Liver (tissue), 9 donors: ENCODE data around the gene ARL9. TPM values are rescaled to one million over a fixed set of nuclear protein-coding genes. Genes with fewer than 3 reads are reported as not detected.

Experiments
- DNase-seq: peaks from one replicate; pipeline ENCODE4 v3.0.0-alpha.2; 2017; ENCODE audit warnings: low spot score
- H3K27ac ChIP-seq, 2 donors: one replicate each; pipeline ENCODE4 v1.7.0; 2013; ENCODE audit warnings: inconsistent platforms in 2 of 2, low read length in 2 of 2, control low read depth in 1 of 2, low read depth in 1 of 2, mild to moderate bottlenecking in 1 of 2
- H3K27me3 ChIP-seq, 4 donors: one replicate each; pipeline versions ENCODE4 v1.6.1 to v1.7.0; 2013; ENCODE audit warnings: low read length in 3 of 4, inconsistent platforms in 1 of 4, mild to moderate bottlenecking in 1 of 4, moderate library complexity in 1 of 4; ENCODE audit not compliant: control insufficient read depth in 4 of 4, insufficient read depth in 4 of 4
- H3K36me3 ChIP-seq, 4 donors: one replicate each; pipeline versions ENCODE4 v1.6.1 to v1.7.0; 2013; ENCODE audit warnings: low read length in 3 of 4, mild to moderate bottlenecking in 3 of 4, low read depth in 1 of 4, moderate library complexity in 1 of 4; ENCODE audit not compliant: control insufficient read depth in 4 of 4, insufficient read depth in 3 of 4
- H3K4me1 ChIP-seq, 4 donors: one replicate each; pipeline versions ENCODE4 v1.6.1 to v1.7.0; 2013; ENCODE audit warnings: low read length in 3 of 4, mild to moderate bottlenecking in 3 of 4, moderate library complexity in 1 of 4; ENCODE audit not compliant: control insufficient read depth in 4 of 4, insufficient read depth in 4 of 4
- H3K4me3 ChIP-seq, 3 donors: one replicate each; pipeline versions ENCODE4 v1.6.1 to v1.7.0; 2013; ENCODE audit warnings: low read length in 3 of 3, control low read depth in 1 of 3, low read depth in 1 of 3, mild to moderate bottlenecking in 1 of 3
- H3K9ac ChIP-seq, 2 donors: one replicate each; pipeline ENCODE4 v1.7.0; 2013; ENCODE audit warnings: low read length in 2 of 2, mild to moderate bottlenecking in 2 of 2, moderate library complexity in 2 of 2, control low read depth in 1 of 2, low read depth in 1 of 2
- H3K9me3 ChIP-seq, 4 donors: one replicate each; pipeline versions ENCODE4 v1.6.1 to v1.7.0; 2013; ENCODE audit warnings: low read length in 3 of 4; ENCODE audit not compliant: control insufficient read depth in 4 of 4
- EGR1 ChIP-seq, 2 donors: IDR thresholded peaks; 2 replicates each; pipeline ENCODE4 v1.6.1; 2016 to 2018; ENCODE audit warnings: antibody characterized with exemption in 2 of 2, low read depth in 2 of 2
- FOXA1 ChIP-seq: IDR thresholded peaks from 2 replicates; pipeline ENCODE4 v1.6.1; 2016; ENCODE audit warnings: antibody characterized with exemption
- FOXA2 ChIP-seq: IDR thresholded peaks from 2 replicates; pipeline ENCODE4 v1.6.1; 2016; ENCODE audit warnings: antibody characterized with exemption
- JUND ChIP-seq, 2 donors: IDR thresholded peaks; 2 replicates each; pipeline ENCODE4 v1.6.1; 2016; ENCODE audit warnings: antibody characterized with exemption in 2 of 2
- RAD21 ChIP-seq, 2 donors: IDR thresholded peaks; 2 replicates each; pipeline ENCODE4 v1.6.1; 2016; ENCODE audit warnings: antibody characterized with exemption in 2 of 2, mild to moderate bottlenecking in 2 of 2
- WGBS: extraction: QIAGEN DNeasy Blood & Tissue Kit; methylation state at CpG from one replicate; pipeline ENCODE4 v1.1.7; 2013; 5-methylcytosine and 5-hydroxymethylcytosine counted together
- polyA plus RNA-seq, 2 donors: library from polyadenylated mRNA; stranded (reverse) in 1 of 2; unstranded in 1 of 2; fragments of 200-250 nt in 1 of 2; fragments of >200 nt in 1 of 2; fragmentation: Nextera tagmentation in 1 of 2; extraction: Ambion mirVana in 1 of 2; gene quantifications; one replicate each; pipeline versions ENCODE4 v1.2.1 to v1.2.3, GENCODE V29; 2013 to 2015
- total RNA-seq, 2 donors: library from RNA; depleted of rRNA; stranded (reverse); fragments of >200 nt; gene quantifications; one replicate each; pipeline ENCODE4 v1.2.3, GENCODE V29; 2014
- TF ChIP-seq, protein P1 (sequence below): IDR thresholded peaks from 2 replicates; pipeline ENCODE4 v1.6.1; 2016; ENCODE audit warnings: antibody characterized with exemption
- TF ChIP-seq, protein P2 (sequence below): fragments of 150-350 bp; IDR thresholded peaks from 2 replicates; pipeline ENCODE4 v1.5.1; 2017; ENCODE audit warnings: improper control_type of control experiment, low read depth, low read length; ENCODE audit not compliant: missing input control
- TF ChIP-seq, protein P3 (sequence below): IDR thresholded peaks from 2 replicates; pipeline ENCODE4 v1.6.1; 2016; ENCODE audit warnings: antibody characterized with exemption
- TF ChIP-seq, protein P4 (sequence below): IDR thresholded peaks from 2 replicates; pipeline ENCODE4 v1.6.1; 2016; ENCODE audit warnings: antibody characterized with exemption, mild to moderate bottlenecking
- donor health status: healthy.
- donor health status: healthy.
- donor health status: healthy.
- donor health status: healthy.
- donor health status: healthy.

Gene ARL9
- total and polyA plus RNA-seq, 4 donors = 0.08 to 0.61 (median 0.10) TPM; not detected in 1

DNA sequence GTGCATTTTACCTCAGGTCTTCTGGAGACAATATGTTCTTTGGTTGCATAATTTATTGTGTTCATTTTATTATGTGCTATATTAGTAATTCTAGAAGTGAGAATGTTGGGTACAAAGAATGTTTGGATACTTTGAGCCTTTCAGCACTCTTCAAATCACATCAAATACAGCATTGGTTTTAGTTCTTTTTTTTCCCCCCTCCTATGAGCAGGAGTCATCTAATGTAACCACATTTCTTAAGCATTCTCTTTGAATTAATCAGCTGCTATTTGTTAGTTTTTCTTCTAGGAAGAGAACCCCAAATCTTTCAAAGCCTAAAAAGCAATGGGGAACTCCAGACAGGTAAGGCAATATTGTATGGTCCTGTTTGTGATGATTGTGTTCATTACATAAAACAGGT, 46.7 kb downstream of the ARL9 start:
- Histone ChIP-seq H3K9ac (no peak overlapping the region), H3K36me3 (no peaks in the 10 kb centered on the region), H3K4me3 (no peak overlapping the region), H3K9me3 (no peaks in the 10 kb centered on the region), H3K27me3 (peaks cover 0 to 4% (median 0%) of the 10 kb centered on the region in 4 donors), H3K4me1 (no peaks in the 10 kb centered on the region), H3K27ac (no peak overlapping the region)
- TF ChIP-seq FOXA1 = no peak
- TF ChIP-seq, protein P1, sequence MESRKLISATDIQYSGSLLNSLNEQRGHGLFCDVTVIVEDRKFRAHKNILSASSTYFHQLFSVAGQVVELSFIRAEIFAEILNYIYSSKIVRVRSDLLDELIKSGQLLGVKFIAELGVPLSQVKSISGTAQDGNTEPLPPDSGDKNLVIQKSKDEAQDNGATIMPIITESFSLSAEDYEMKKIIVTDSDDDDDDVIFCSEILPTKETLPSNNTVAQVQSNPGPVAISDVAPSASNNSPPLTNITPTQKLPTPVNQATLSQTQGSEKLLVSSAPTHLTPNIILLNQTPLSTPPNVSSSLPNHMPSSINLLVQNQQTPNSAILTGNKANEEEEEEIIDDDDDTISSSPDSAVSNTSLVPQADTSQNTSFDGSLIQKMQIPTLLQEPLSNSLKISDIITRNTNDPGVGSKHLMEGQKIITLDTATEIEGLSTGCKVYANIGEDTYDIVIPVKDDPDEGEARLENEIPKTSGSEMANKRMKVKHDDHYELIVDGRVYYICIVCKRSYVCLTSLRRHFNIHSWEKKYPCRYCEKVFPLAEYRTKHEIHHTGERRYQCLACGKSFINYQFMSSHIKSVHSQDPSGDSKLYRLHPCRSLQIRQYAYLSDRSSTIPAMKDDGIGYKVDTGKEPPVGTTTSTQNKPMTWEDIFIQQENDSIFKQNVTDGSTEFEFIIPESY = no peak
- TF ChIP-seq, protein P2, sequence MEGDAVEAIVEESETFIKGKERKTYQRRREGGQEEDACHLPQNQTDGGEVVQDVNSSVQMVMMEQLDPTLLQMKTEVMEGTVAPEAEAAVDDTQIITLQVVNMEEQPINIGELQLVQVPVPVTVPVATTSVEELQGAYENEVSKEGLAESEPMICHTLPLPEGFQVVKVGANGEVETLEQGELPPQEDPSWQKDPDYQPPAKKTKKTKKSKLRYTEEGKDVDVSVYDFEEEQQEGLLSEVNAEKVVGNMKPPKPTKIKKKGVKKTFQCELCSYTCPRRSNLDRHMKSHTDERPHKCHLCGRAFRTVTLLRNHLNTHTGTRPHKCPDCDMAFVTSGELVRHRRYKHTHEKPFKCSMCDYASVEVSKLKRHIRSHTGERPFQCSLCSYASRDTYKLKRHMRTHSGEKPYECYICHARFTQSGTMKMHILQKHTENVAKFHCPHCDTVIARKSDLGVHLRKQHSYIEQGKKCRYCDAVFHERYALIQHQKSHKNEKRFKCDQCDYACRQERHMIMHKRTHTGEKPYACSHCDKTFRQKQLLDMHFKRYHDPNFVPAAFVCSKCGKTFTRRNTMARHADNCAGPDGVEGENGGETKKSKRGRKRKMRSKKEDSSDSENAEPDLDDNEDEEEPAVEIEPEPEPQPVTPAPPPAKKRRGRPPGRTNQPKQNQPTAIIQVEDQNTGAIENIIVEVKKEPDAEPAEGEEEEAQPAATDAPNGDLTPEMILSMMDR = no peak
- TF ChIP-seq JUND (IDR thresholded peaks at IDR 0.05) = no peak
- TF ChIP-seq RAD21 (IDR thresholded peaks at IDR 0.05) = no peak
- TF ChIP-seq, protein P3, sequence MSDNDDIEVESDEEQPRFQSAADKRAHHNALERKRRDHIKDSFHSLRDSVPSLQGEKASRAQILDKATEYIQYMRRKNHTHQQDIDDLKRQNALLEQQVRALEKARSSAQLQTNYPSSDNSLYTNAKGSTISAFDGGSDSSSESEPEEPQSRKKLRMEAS = no peak
- TF ChIP-seq, protein P4, sequence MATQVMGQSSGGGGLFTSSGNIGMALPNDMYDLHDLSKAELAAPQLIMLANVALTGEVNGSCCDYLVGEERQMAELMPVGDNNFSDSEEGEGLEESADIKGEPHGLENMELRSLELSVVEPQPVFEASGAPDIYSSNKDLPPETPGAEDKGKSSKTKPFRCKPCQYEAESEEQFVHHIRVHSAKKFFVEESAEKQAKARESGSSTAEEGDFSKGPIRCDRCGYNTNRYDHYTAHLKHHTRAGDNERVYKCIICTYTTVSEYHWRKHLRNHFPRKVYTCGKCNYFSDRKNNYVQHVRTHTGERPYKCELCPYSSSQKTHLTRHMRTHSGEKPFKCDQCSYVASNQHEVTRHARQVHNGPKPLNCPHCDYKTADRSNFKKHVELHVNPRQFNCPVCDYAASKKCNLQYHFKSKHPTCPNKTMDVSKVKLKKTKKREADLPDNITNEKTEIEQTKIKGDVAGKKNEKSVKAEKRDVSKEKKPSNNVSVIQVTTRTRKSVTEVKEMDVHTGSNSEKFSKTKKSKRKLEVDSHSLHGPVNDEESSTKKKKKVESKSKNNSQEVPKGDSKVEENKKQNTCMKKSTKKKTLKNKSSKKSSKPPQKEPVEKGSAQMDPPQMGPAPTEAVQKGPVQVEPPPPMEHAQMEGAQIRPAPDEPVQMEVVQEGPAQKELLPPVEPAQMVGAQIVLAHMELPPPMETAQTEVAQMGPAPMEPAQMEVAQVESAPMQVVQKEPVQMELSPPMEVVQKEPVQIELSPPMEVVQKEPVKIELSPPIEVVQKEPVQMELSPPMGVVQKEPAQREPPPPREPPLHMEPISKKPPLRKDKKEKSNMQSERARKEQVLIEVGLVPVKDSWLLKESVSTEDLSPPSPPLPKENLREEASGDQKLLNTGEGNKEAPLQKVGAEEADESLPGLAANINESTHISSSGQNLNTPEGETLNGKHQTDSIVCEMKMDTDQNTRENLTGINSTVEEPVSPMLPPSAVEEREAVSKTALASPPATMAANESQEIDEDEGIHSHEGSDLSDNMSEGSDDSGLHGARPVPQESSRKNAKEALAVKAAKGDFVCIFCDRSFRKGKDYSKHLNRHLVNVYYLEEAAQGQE = no peak
- no peak for DNase-seq

DNA sequence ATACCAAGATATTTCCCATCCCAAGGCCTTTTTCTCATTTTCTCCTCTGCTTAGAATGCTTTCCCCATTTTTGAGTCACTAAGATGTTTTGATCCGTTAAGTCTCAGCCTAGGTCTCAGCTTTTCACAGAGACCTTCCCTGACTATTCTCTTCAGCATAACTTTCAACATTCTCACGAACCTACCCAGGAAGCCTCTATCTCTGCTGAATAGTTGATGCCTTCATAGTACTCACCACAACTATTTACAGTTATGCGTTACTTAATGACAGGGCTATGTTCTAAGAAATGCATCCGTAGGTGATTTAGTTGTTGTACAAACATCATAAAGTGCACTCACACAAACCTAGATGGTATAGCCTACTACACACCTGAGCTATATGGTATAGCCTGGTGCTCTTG, 64.5 kb downstream of the ARL9 start:
- peaks cover 0 to 3% (median 0%) of the 10 kb centered on the region in 4 donors for H3K27me3 ChIP-seq
- no peak overlapping the region for H3K27ac ChIP-seq
- DNase-seq = no peak
- WGBS = 81% methylated on average over 4 of the region's 4 CpGs
- H3K4me1 ChIP-seq = no peaks in the 10 kb centered on the region
- no peak overlapping the region for H3K9ac ChIP-seq
- TF ChIP-seq RAD21 (IDR thresholded peaks at IDR 0.05) (no peak), EGR1 (IDR thresholded peaks at IDR 0.05; ENCODE audit: low read depth in 2 of 2) (no peak), FOXA2 (no peak)
- H3K4me3 ChIP-seq = no peak overlapping the region
- H3K36me3 ChIP-seq = no peaks in the 10 kb centered on the region
- no peaks in the 10 kb centered on the region for H3K9me3 ChIP-seq

Other genes starting within 250 kb of the ARL9 start
- gene AASDH, start 118.3 kb upstream of the ARL9 start, total RNA-seq = 10 to 100 TPM in 1 of 2 donors, 1 to 10 TPM in 1; 8.0 to 10.2 TPM
- 10 to 100 TPM in 1 of 2 donors, 1 to 10 TPM in 1; 2.7 to 13.3 TPM for gene AASDH, start 118.3 kb upstream of the ARL9 start, polyA plus RNA-seq
- gene PPAT, start 70.2 kb upstream of the ARL9 start, total RNA-seq = 10 to 100 TPM in 1 of 2 donors, 1 to 10 TPM in 1; 7.6 to 11.0 TPM
- gene PPAT, start 70.2 kb upstream of the ARL9 start, polyA plus RNA-seq = 1 to 10 TPM; 3.7 TPM
- 10 to 100 TPM; 34.5 to 50.4 TPM for gene PAICS, start 69.5 kb upstream of the ARL9 start, total RNA-seq
- 10 to 100 TPM; 46.0 to 47.8 TPM for gene PAICS, start 69.5 kb upstream of the ARL9 start, polyA plus RNA-seq
- 10 to 100 TPM; 32.1 to 69.7 TPM for gene SRP72, start 38.2 kb upstream of the ARL9 start, total RNA-seq
- gene SRP72, start 38.2 kb upstream of the ARL9 start, polyA plus RNA-seq = 10 to 100 TPM; 37.1 to 44.3 TPM
- gene HOPX, start 175.5 kb downstream of the ARL9 start, total RNA-seq = 1 to 10 TPM in 1 of 2 donors, under 1 TPM in 1; 0.67 to 2.4 TPM
- under 1 TPM; 0.40 to 0.60 TPM for gene HOPX, start 175.5 kb downstream of the ARL9 start, polyA plus RNA-seq